LNCAP (cell line): ENCODE measurements around the gene UBE2J1.

Experiments
- CTCF ChIP-seq: fragments of 450-650 bp; IDR thresholded peaks from 2 replicates; pipeline ENCODE4 v1.5.1; 2017; ENCODE audit warnings: mild to moderate bottlenecking

The UBE2J1 gene

DNA sequence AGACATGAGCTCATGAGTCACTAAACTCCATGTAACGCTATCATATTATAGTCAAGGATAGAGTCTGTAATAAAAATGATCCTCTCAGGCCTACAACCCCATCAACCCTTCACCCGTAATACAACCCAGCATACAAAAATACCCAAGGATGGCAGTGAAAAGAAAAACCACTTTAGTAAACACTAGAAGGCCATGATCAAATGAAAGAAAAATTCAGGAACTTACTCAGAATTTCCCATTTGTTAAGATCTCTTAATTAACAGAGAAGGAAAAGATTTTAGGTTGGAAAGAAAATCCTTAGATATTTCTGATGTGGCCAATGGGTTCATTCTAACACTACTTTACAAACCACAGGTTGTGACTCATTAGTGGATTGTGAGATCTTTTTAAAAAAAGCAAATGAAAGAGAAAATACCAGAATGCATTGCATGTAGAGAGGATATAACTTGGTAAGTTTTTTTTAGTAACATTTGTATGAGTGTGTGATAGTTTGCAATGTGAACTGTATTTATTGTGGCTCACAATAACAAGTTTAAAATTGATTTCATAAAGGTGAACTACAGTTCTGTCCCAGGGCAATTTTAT, 8.0 kb upstream of the UBE2J1 start:
- TF ChIP-seq CTCF: no peak

DNA sequence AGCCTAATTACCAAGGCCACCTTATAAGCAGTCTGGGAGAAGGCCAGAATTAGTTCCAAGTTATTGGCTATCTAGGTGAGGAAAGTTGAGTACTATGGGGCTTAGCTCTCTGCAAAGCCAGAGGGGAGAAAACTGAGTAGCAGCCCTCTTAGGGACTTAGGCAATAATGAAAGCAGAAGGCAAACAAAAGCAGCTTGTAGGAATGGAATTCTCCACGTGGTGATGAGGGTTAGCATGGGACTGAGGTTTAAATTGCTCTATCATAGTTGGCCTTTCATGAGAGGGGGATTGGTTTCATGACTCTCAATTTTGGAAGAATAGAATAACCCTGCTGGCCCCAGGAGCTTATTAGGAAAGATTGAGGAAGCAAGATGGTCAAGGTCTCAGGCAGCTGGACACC, 7.0 kb upstream of the UBE2J1 start:
- TF ChIP-seq CTCF: no peak

GRCh38 chr6:89357390-89357789, 4.9 kb upstream of the UBE2J1 start:
- no peak for TF ChIP-seq CTCF

GRCh38 chr6:89356642-89357170, 4.2 kb upstream of the UBE2J1 start:
- TF ChIP-seq CTCF: no peak

DNA sequence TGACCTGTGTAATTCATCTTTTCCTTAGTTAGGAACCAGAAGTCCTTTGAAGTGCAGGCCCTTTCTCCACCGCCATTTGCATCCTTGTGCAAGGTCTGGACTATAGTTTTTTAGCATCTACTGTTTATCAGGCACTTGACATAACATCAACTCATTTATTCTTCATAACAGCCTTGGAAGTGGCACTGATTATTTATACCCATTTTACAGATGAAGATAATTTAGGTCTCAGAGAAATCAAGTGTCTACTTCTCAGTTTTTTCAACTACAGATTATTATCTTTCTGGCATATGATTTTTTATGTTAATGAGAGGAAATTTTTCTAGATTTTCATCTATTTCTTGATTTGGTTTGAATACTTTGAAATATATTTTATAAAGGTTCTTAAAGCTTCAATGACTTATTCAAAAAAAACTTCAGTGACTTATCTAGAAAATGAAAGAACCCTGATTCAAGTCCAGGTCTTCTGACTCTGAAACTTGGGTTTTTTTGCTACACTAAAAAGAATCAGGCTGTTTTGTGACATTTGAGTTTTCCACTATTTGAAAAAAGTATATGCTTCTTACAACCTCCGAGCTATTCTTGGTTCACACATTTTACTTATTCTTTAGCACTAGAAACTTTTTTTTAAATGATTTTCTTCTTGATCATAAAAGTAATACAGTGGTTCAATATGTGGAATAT, 3.1 kb upstream of the UBE2J1 start:
- no peak for TF ChIP-seq CTCF

GRCh38 chr6:89353702-89354392, 1.3 kb upstream of the UBE2J1 start:
- TF ChIP-seq CTCF: no peak

DNA sequence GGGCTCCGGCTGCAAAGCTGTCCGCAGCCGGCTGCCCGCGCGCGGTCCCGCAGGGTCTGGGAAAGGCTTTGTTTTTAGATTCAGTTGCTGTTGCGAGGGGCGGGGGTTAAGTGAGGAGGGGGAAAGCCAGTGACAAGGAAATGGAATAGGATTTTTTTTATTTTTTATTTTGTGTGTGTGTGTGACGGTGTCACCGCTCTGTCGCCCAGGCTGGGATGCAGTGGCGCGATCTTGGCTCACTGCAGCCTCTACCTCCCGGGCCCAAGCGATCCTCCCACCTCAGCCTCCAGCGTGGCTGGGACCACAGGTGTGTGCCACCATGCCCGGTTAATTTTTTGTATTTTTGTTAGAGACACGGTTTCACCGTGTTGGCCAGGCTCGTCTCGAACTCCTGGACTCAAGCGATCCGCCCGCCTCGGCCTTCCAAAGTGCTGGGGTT, 615 bp upstream of the UBE2J1 start:
- no peak for TF ChIP-seq CTCF
